Endothelial cell of umbilical vein (primary cell): ENCODE measurements around the gene CTDSP1. TPM values are rescaled to one million over a fixed set of nuclear protein-coding genes. Genes with fewer than 3 reads are reported as not detected.

Source experiments
- BruUV-seq: library from RNA; stranded (reverse); fragments of 400-500 nt; replicated peaks from 2 replicates; lab custom pipeline; 2021; lab: Mats Ljungman, UMichigan
- CTCF ChIA-PET: fragments of 300-600, 350-600 bp; sonication (Branson Sonifier 250); formaldehyde crosslinking; loops from one replicate; lab custom pipeline; 2021; ENCODE audit warnings: antibody characterized with exemption, inconsistent platforms; lab: Charles Lee
- POLR2A ChIA-PET: fragments of 300-600, 350-600 bp; sonication (Branson Sonifier 250); formaldehyde crosslinking; loops from one replicate; lab custom pipeline; 2021; ENCODE audit warnings: antibody characterized with exemption, inconsistent platforms; lab: Charles Lee
- DNase-seq: peaks from one replicate; pipeline ENCODE4 v3.0.0-alpha.2; 2011; ENCODE audit warnings: low read depth, low spot score
- FAIRE-seq: peaks from 2 replicates; lab custom pipeline; 2011; peaks lifted over from hg19 to GRCh38; lab: Jason Lieb, UNC
- H2AFZ ChIP-seq: 2 replicates; pipeline ENCODE4 v1.6.0; 2012; ENCODE audit warnings: low read depth, low read length, control low read depth, inconsistent platforms
- H3K27ac ChIP-seq: 2 replicates; pipeline ENCODE4 v1.5.1; 2011; ENCODE audit warnings: low read depth, mild to moderate bottlenecking, control low read depth, low read length, moderate library complexity; ENCODE audit not compliant: insufficient read depth
- H3K27me3 ChIP-seq, 2 experiments: 2 replicates each; pipeline versions ENCODE4 v1.6.0 to v1.6.1; 2011; ENCODE audit warnings: low read length in 2 of 2, mixed read lengths in 1 of 2; ENCODE audit not compliant: control insufficient read depth in 2 of 2, insufficient read depth in 2 of 2
- H3K36me3 ChIP-seq, 2 experiments: 2 replicates in 1 of 2; 3 replicates in 1 of 2; pipeline ENCODE4 v1.5.1; 2011; ENCODE audit warnings: low read length in 2 of 2, mild to moderate bottlenecking in 1 of 2, moderate library complexity in 1 of 2; ENCODE audit not compliant: control insufficient read depth in 2 of 2, insufficient read depth in 2 of 2; ENCODE audit errors: extremely low read depth in 1 of 2
- H3K4me1 ChIP-seq: 3 replicates; pipeline ENCODE4 v1.5.1; 2011; ENCODE audit warnings: mild to moderate bottlenecking, low read length; ENCODE audit not compliant: control insufficient read depth, insufficient read depth; ENCODE audit errors: extremely low read depth
- H3K4me2 ChIP-seq: 2 replicates; pipeline ENCODE4 v1.6.1; 2011; ENCODE audit warnings: low read length, control low read depth, mixed read lengths; ENCODE audit not compliant: insufficient read depth
- H3K4me3 ChIP-seq, 3 experiments: fragments of 200-600 bp in 1 of 3; sonication (generic), shearing (Covaris generic) in 1 of 3; replicated peaks in 1 of 3; 2 replicates each; pipeline ENCODE4 v1.5.1; 2011 to 2016; ENCODE audit warnings: control low read depth in 3 of 3, low read length in 3 of 3, mild to moderate bottlenecking in 2 of 3, inconsistent platforms in 1 of 3, low read depth in 1 of 3, moderate library complexity in 1 of 3; ENCODE audit not compliant: insufficient read depth in 1 of 3
- H3K79me2 ChIP-seq: 2 replicates; pipeline ENCODE4 v1.6.0; 2012; ENCODE audit warnings: low read length, inconsistent platforms; ENCODE audit not compliant: control insufficient read depth, insufficient read depth
- H3K9ac ChIP-seq: replicated peaks from 2 replicates; pipeline ENCODE3; 2011; ENCODE audit warnings: low read length, control low read depth; ENCODE audit not compliant: insufficient read depth; ENCODE audit errors: extremely low read depth
- H3K9me1 ChIP-seq: replicated peaks from 3 replicates; pipeline ENCODE4 v1.6.0; 2011; ENCODE audit warnings: mild to moderate bottlenecking, low read length; ENCODE audit not compliant: control insufficient read depth, insufficient read depth; ENCODE audit errors: extremely low read depth
- H3K9me3 ChIP-seq: replicated peaks from 2 replicates; pipeline ENCODE4 v1.5.1; 2012; ENCODE audit warnings: low read length, inconsistent platforms; ENCODE audit not compliant: control insufficient read depth, insufficient read depth
- H4K20me1 ChIP-seq: replicated peaks from 2 replicates; pipeline ENCODE3; 2011; ENCODE audit warnings: mild to moderate bottlenecking, low read length; ENCODE audit not compliant: control insufficient read depth, insufficient read depth; ENCODE audit errors: extremely low read depth
- EZH2 ChIP-seq: IDR thresholded peaks from 2 replicates; pipeline ENCODE4 v1.6.1; 2012; ENCODE audit warnings: borderline replicate concordance, low read depth, mild to moderate bottlenecking, moderate library complexity, low read length, inconsistent platforms; ENCODE audit not compliant: severe bottlenecking
- FOS ChIP-seq: IDR thresholded peaks from 2 replicates; pipeline ENCODE4 v1.6.1; 2011; ENCODE audit warnings: mild to moderate bottlenecking, low read length, moderate library complexity, borderline replicate concordance; ENCODE audit not compliant: insufficient read depth
- GATA2 ChIP-seq: IDR thresholded peaks from 2 replicates; pipeline ENCODE4 v1.7.0; 2011; ENCODE audit warnings: low read depth, mild to moderate bottlenecking, moderate library complexity, mixed read lengths, low read length; ENCODE audit not compliant: insufficient read length, insufficient read depth
- JUN ChIP-seq: IDR thresholded peaks from 2 replicates; pipeline ENCODE4 v1.6.1; 2011; ENCODE audit warnings: borderline replicate concordance, low read depth; ENCODE audit not compliant: insufficient read length, insufficient read depth
- MYC ChIP-seq: IDR thresholded peaks from one replicate; pipeline ENCODE4 v1.6.1; 2011; ENCODE audit warnings: mild to moderate bottlenecking, low read depth, low read length
- POLR2A ChIP-seq: IDR thresholded peaks from 2 replicates; pipeline ENCODE4 v1.6.1; 2012; ENCODE audit warnings: low read depth, mild to moderate bottlenecking, control low read depth, low read length
- POLR2AphosphoS5 ChIP-seq: IDR thresholded peaks from 2 replicates; pipeline ENCODE4 v1.6.1; 2012; ENCODE audit warnings: low read depth, mild to moderate bottlenecking, control low read depth, low read length, moderate library complexity; ENCODE audit not compliant: insufficient read depth
- dilution Hi-C: fragments of 300-500 bp; cut with MboI; formaldehyde crosslinking; loops from one replicate; pipeline ENCODE4 v1.15.0; 2019; ENCODE audit warnings: low sequenced_read_pairs; ENCODE audit not compliant: extremely low pct_ligation_motif_present
- intact Hi-C: fragments of 100-400 bp; cut with micrococcal nuclease; formaldehyde crosslinking; loops from one replicate; pipeline ENCODE4 v1.10.0; 2022
- polyA plus RNA-seq, 4 experiments: library from polyadenylated mRNA; depleted of rRNA in 3 of 4; stranded (reverse) in 3 of 4; unstranded in 1 of 4; fragments of >200 nt; gene quantifications; 2 replicates each; pipeline versions ENCODE4 v1.2.1 to v1.2.3, GENCODE V29; 2011 to 2012; ENCODE audit warnings: missing spikeins in 1 of 4
- total RNA-seq: library from RNA; stranded (reverse); gene quantifications from 2 replicates; pipeline ENCODE4 v1.2.3, GENCODE V29; 2021
- TF ChIP-seq, protein P1 (sequence below), 2 donors: IDR thresholded peaks; 1 replicate in 1 of 2; 2 replicates in 1 of 2; pipeline ENCODE4 v1.5.1; 2011; ENCODE audit warnings: low read length in 2 of 2, mild to moderate bottlenecking in 2 of 2, moderate library complexity in 2 of 2, control low read depth in 1 of 2, inconsistent platforms in 1 of 2, low read depth in 1 of 2; ENCODE audit not compliant: insufficient read depth in 1 of 2; ENCODE audit errors: extremely low read depth in 1 of 2
- TF ChIP-seq, protein P2 (sequence below): IDR thresholded peaks from 2 replicates; pipeline ENCODE4 v1.6.1; 2011; ENCODE audit not compliant: insufficient read depth, insufficient read length

CTDSP1 gene
- total and polyA plus RNA-seq, 2 donors (not counting 3 experiments of a cell fraction or from before 2014, with no cell fraction given): 86.1 to 112 TPM

DNA sequence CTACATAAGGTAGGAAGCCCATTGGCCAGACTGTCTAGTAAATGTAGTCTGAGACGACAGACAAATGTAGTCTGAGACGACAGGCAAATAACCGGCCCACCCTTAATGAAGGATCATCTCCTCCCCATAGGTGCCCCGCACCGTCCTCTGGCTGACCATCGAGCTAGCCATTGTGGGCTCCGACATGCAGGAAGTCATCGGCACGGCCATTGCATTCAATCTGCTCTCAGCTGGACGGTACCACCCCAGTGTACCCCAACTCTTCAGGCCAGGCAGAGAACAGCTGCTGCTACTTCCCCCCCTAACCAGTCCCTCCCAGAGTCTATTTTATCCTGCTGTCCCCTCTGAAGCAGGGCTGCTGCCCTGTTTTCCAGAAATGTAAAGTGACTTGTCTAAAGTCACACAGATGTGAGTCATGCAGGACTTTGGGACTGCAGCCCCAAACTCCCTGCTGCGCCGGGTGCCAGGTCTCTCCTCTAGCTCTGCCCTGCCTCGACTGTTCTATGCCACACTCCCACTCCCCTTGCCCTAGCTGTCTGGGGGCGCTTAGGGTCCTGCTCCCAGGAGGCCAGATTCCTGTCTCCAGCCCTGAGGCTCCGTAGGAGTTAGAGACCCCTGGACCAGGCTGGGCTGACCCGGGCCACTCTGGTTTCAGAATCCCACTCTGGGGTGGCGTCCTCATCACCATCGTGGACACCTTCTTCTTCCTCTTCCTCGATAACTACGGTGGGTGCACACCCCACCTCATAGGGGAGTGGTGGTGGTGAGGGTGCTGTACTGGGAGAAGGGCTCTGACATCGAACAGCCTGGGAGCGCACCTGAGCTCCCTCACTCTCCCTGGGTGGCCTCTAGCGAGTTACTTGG, 12.9 kb upstream of the CTDSP1 start:
- ChIA-PET CTCF (interaction anchor here (0.7 to 2.5 kb wide), 5 partner anchors 9 to 113 kb away, joined by 3 to 7 read pairs (median 5); partner anchors contain the start of gene CATIP), POLR2A (no interaction called here)
- H3K4me1 ChIP-seq: peaks cover 3% of the 10 kb centered on the region
- H3K79me2 ChIP-seq: no peaks in the 10 kb centered on the region
- DNase-seq: no peak
- no peak for TF ChIP-seq GATA2
- TF ChIP-seq, protein P1, sequence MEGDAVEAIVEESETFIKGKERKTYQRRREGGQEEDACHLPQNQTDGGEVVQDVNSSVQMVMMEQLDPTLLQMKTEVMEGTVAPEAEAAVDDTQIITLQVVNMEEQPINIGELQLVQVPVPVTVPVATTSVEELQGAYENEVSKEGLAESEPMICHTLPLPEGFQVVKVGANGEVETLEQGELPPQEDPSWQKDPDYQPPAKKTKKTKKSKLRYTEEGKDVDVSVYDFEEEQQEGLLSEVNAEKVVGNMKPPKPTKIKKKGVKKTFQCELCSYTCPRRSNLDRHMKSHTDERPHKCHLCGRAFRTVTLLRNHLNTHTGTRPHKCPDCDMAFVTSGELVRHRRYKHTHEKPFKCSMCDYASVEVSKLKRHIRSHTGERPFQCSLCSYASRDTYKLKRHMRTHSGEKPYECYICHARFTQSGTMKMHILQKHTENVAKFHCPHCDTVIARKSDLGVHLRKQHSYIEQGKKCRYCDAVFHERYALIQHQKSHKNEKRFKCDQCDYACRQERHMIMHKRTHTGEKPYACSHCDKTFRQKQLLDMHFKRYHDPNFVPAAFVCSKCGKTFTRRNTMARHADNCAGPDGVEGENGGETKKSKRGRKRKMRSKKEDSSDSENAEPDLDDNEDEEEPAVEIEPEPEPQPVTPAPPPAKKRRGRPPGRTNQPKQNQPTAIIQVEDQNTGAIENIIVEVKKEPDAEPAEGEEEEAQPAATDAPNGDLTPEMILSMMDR (IDR thresholded peaks at IDR 0.05; ENCODE audit: extremely low read depth in 1 of 2, insufficient read depth in 1 of 2, low read depth in 1 of 2, low read length in 2 of 2): no peak
- no peak for TF ChIP-seq POLR2A
- TF ChIP-seq MYC: no peak
- TF ChIP-seq POLR2AphosphoS5: no peak
- TF ChIP-seq JUN: no peak
- no peak for TF ChIP-seq FOS
- no peak for TF ChIP-seq EZH2
- TF ChIP-seq, protein P2, sequence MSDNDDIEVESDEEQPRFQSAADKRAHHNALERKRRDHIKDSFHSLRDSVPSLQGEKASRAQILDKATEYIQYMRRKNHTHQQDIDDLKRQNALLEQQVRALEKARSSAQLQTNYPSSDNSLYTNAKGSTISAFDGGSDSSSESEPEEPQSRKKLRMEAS: no peak
- dilution Hi-C loops: no loop called here
- no peak overlapping the region for H3K9ac ChIP-seq
- peaks cover 0 to 7% of the 10 kb centered on the region in 2 experiments for H3K27me3 ChIP-seq
- H3K4me2 ChIP-seq: peak overlapping the region; percentile 62
- no peaks in the 10 kb centered on the region for H3K36me3 ChIP-seq
- no peak for FAIRE-seq
- H3K9me1 ChIP-seq: no peaks in the 10 kb centered on the region
- intact Hi-C loops: loop anchor here (1.0 to 2.0 kb wide), 2 partner anchors 20 to 30 kb away; partner anchors contain the start of gene CATIP
- H3K27ac ChIP-seq: no peak overlapping the region
- no peaks in the 10 kb centered on the region for H3K9me3 ChIP-seq
- H3K4me3 ChIP-seq: no peak overlapping the region
- H2AFZ ChIP-seq: peak overlapping the region; percentile 98
- BruUV-seq: no TSS peak
- no peaks in the 10 kb centered on the region for H4K20me1 ChIP-seq
